ENCODE measurements around the gene ACBD6. TPM values are rescaled to one million over a fixed set of nuclear protein-coding genes. Genes with fewer than 3 reads are reported as not detected.

Gene ACBD6
- polyA plus RNA-seq, 12 donors, result 39.9 to 60.9 (median 48.7) TPM; not detected in 1

DNA sequence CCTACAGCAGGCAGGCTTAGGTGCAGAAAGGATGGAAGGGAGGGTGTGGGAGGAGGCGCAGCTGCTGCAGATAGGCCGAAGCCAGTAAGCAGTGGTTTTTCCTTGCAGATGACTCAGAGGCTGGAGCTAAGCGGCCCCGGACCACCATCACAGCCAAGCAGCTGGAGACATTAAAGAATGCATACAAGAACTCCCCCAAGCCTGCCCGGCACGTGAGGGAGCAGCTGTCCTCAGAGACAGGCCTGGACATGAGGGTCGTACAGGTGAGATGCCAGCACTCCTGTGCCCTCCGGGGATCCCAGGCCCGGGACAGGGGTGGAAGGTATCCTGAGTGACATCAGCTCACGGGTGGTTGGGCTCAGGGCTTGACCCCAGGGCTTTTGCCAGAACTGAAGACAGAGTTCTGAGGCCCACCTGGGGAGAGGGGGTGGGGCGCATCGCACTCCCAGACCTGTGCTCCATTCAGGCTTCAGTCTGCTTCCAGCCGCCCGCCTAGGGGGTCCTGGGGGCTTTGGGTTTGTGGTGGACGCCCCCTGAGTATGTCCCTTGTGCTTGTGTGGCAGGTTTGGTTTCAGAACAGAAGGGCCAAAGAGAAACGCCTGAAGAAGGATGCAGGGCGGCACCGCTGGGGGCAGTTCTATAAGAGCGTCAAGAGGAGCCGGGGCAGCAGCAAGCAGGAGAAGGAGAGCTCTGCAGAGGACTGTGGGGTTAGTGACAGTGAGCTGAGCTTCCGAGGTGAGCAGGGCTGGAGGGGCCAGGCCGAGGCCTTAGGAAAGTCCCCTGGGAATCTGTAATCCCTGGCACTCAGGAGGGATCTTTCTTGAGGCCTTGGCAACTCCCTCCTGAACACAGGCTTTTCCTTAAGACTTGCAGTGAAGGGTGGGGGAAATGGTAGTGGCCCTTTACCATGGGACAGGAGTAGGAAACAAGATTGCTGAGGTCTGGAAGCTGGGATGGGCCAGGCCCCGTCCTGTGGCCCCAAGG lies 230.8 kb downstream of the ACBD6 start:
- DNase-seq, result peak; percentile 49

DNA sequence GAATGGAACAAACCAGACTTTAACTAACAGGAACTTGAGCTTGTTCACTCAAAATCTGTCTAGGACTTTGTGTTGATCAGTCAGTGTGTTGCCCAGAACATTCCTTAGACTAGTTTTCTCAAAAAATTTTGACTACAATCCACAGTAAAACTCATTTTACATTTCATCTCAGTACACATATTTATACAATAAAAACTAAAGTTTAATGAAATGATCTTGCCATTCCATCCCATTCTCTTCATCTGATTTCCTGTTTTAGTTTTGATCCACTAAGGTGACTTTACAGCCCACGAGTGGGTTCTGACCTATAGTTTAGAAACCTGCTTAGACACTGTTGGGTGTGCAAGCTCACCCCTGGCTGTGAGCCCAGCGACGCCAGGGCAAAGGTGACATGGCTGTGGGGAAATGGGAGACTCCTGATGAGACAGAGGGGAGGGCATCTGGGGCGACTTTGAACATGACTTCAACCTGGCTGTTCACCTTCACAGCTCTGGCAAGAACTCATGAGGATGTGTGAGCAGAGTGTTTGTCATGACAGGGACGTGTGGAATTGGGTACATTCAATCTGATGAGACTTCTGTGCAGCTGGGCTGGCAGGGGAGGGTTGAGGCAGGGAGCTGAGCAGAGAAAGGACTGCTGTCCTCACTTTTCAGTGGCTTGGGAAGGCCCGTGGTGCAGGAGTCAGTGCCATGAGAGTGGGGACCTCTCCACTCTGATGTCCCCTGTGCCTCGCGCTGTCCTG lies 231.7 kb downstream of the ACBD6 start:
- DNase-seq, result no peak

DNA sequence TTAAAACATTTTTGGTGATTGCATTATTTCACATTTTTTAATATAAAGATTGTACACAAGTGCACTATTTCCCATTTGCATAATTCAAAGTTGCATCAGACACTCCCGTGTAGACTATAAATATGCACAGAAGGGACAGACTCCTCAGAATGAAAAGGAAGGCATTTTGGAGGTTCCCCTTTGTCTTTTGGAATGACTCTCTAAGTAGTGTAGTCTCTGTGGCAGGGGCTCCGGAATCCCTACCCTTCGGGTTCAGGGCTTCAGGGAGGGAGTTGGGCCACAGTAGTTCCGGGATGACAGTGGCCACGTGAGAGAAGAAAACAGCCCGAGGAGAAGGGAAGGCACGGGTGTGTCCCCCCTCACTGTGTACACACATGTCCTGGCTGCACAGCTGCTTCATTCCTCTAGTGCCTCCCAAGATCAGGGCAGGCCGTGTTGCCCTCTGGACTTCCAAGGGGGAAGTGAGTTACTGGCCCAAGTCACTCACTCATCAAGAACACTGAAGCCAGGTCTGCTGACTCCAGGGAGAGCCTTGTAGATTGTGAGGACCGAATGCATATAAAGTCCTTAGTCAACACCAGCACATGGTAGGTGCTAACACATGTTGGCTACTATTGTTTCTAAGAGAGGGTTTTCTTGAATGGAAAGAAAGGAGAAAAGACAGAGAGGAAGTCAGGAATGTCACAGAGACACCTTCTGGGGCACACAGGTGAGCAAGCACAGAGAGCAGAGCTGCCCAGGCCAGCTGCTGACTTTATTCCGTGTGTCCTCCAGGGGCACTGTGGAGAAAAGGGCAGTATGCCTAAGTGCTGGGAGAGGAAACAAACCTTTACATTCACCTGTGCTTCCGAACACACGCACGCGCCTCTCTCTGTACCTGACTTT lies 232.5 kb downstream of the ACBD6 start:
- no peak for DNase-seq

DNA sequence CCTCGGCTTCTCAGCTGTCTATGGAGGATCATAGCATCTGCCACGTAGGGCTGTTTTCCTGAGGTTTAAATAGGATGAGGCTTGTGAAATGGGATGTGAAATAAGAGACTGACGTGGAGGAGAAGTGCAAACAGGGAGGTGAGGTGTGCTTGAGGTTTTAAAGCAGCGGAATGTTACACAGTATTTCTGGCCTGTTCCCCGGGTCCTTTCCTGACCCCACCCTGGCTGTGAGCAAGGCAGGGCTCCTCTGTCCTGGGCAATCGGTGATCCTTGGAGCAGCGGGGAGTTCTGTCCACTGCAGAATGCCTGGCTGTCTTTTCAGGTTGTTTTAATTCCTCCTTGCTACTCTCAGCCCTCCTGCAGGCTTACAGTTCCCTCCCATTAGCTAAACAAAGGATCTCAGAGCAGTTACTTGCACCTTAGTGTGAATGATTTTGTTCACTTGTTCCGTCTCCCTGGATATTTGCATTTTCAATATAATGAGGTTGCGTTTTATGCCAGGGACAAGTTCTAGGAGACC lies 233.8 kb downstream of the ACBD6 start:
- DNase-seq, result no peak

GRCh38 chr1:180267761-180268555 lies 234.4 kb downstream of the ACBD6 start:
- no peak for DNase-seq

GRCh38 chr1:180267211-180267561 lies 235.2 kb downstream of the ACBD6 start:
- no peak for DNase-seq

GRCh38 chr1:180266275-180267210 lies 235.8 kb downstream of the ACBD6 start:
- DNase-seq, result no peak

GRCh38 chr1:180265871-180266270 lies 236.5 kb downstream of the ACBD6 start:
- no peak for DNase-seq

DNA sequence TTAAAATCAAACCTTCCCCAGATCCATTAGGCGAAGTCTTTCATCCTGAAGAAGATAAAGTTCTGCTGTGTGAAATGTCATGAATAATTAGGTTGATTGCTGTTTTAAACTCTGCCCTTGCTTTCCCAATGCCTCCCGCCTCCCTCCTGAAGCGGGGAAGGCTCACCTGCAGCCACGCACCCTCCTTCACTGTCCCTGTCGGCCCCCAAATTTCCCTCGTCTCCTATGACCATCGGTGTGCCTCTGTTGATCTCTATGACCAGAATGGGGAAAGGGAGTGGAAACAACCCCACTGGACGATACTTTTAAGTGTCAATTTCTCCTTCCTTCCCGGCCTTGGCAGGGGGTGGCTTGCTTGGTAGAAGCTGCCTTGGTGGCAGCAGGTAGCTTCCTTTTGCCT lies 237.2 kb downstream of the ACBD6 start:
- no peak for DNase-seq

GRCh38 chr1:180264595-180264994 lies 237.8 kb downstream of the ACBD6 start:
- DNase-seq, result no peak

DNA sequence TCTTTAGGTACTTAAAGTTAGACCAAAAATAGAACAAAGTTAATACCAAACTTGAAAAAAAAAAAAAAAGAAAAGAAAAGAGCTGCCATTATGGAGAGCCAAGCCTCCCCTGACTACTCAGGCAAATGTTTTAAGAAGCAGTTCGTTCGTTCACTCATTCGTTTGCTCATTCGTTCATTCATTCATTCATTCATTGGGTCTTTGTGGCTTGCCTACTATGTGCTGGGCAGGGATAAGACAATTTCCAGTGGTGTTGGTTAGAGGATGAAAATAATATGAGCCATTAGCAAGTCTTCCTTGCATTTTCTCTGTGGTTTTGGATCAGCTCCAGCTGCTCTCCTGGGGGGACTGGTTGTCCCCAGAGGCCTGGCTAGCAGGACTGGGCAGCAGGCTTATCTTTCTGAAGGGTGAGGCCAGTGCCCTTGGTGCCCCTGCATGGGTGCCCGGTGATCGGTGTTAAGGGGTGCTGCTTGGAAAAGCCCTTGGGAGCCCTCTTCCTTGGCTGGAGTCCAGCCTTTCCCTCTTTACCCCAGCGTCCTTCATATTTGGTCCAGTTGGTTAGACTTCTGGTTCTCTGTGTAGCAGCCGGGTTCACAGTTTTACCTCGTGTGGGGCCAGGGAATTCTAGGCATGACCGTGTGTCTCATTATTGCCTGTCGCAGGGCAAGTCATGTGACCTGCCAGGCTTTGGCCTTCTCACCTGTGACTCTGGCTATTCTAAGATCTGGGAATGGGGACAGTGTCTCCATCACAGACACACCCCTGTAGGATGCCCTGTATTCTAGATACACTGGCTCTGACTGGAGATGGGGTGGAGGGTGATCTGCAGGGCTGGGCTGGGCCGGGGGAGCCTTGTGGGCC lies 239.5 kb downstream of the ACBD6 start:
- DNase-seq, result no peak

DNA sequence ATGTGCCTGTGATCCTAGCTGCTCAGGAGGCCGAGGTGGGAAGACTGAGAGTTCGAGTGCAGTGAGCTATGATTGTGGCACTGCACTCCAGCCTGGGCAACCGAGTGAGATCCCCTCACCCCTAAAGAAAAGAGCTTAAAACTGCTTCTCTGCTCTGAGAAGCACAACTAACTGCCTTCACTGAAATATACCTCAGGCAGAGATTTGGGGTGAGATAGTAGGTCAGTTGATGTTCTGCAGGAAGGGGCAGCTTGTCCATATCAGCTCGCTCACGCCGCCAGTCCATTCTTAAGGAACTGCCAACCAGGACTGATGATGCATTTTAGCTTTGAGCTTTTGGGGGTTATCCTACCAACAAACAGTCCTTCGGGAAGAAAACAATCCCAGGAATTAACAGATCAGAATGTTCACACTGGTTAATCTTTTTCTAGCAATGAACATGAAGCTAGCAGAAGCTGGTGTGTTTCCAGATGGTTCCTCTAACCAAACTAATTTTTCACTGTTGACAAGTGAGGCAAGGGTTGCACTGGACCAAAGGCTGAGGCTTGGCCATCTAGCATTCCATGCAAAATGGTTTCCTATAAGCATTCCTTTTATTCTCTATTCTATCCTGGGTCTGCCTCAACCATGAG lies 240.7 kb downstream of the ACBD6 start:
- no peak for DNase-seq

GRCh38 chr1:180261030-180261429 lies 241.3 kb downstream of the ACBD6 start:
- DNase-seq, result no peak

GRCh38 chr1:180260541-180260940 lies 241.8 kb downstream of the ACBD6 start:
- DNase-seq, result no peak

GRCh38 chr1:180259431-180260338 lies 242.7 kb downstream of the ACBD6 start:
- DNase-seq, result no peak

DNA sequence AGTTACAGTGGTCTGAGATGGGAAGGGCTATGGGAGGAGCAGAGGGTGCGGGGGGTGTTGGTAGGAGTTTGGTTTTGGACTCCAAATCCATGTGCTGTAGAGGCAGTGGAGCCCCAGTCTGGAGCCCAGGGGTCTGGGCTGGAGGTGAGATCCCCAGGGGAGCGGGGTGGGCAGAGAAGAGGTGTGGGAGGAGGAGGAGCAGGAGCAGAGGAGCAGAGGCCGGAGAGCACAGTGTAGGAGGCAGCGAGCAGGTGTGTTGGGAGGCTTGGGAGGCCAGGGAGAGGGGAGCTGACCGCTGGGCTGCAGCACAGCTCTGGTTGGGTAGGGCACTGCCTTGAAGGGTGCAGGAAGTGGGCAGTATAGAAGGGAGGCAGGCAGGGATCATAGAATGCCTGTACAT lies 243.4 kb downstream of the ACBD6 start:
- DNase-seq, result no peak

GRCh38 chr1:180258290-180258689 lies 244.1 kb downstream of the ACBD6 start:
- no peak for DNase-seq
